Psoas muscle (tissue), 8 donors: ENCODE results near the gene CAP2. TPM values are rescaled to one million over a fixed set of nuclear protein-coding genes. Genes with fewer than 3 reads are reported as not detected.
A peak's percentile ranks its signal among the peaks of the same experiment; 100 is the strongest.

Experiments used
- ATAC-seq, 4 donors: fragments of 200-7000 bp; cut with Tn5 transposase; one replicate each; pipeline ENCODE4 v1.9.1; 2020; ENCODE audit warnings: moderate library complexity in 3 of 4, mild to moderate bottlenecking in 2 of 4
- DNase-seq, 2 donors: peaks; one replicate each; pipeline ENCODE4 v3.0.0-alpha.2; 2020
- H3K27ac ChIP-seq: fragments of 200-600 bp; one replicate; pipeline ENCODE4 v1.8.0; 2022
- H3K27me3 ChIP-seq, 3 donors: fragments of 200-600 bp in 1 of 3; one replicate each; pipeline versions ENCODE4 v1.6.1 to v1.8.0; 2013 to 2022; ENCODE audit warnings: low read length in 2 of 3, mild to moderate bottlenecking in 2 of 3, moderate library complexity in 1 of 3; ENCODE audit not compliant: insufficient read depth in 3 of 3
- H3K36me3 ChIP-seq, 2 donors: fragments of 200-600 bp in 1 of 2; one replicate each; pipeline versions ENCODE4 v1.6.1 to v1.8.0; 2013 to 2022; ENCODE audit warnings: low read depth in 1 of 2, mild to moderate bottlenecking in 1 of 2, moderate library complexity in 1 of 2; ENCODE audit not compliant: insufficient read depth in 1 of 2
- H3K4me1 ChIP-seq: fragments of 200-600 bp; one replicate; pipeline ENCODE4 v1.8.0; 2022
- H3K4me3 ChIP-seq: fragments of 200-600 bp; one replicate; pipeline ENCODE4 v1.8.0; 2022; ENCODE audit warnings: mild to moderate bottlenecking
- H3K9me3 ChIP-seq: fragments of 200-600 bp; one replicate; pipeline ENCODE4 v1.8.0; 2022
- CTCF ChIP-seq: fragments of 200-600 bp; IDR thresholded peaks from one replicate; pipeline ENCODE4 v1.8.0; 2022; ENCODE audit warnings: antibody characterized with exemption
- WGBS, 3 donors: extraction: QIAGEN DNeasy Blood & Tissue Kit; methylation state at CpG; one replicate each; pipeline versions ENCODE4 v1.1.6 to v1.1.7; 2013; 5-methylcytosine and 5-hydroxymethylcytosine counted together
- intact Hi-C, 2 donors: fragments of 100-400 bp; cut with DNase I; formaldehyde crosslinking; loops; one replicate each; pipeline versions ENCODE4 v1.11.0 to v1.14.2; 2022
- polyA plus RNA-seq, 3 donors: library from polyadenylated mRNA; stranded (reverse); fragments of 200-250 nt; gene quantifications; one replicate each; pipeline ENCODE4 v1.2.3, GENCODE V29; 2013
- total RNA-seq, 4 donors: library from RNA; stranded (reverse); fragmentation: NEBNext Ultra II Directional in 2 of 4; extraction: Animal tissue kit (Norgen Biotek cat#: 25700) in 2 of 4; gene quantifications; one replicate each; pipeline versions ENCODE4 v1.2.1 to v1.2.4, GENCODE V29; 2021 to 2023
- donor health status: healthy with polysubstance abuse.
- donor health status: DM: no; HTN: no; CAD: no; lungs with moderate emphysema.
- donor health status: Bipolar disorder and iron deficiency.
- donor health status: healthy.
- donor health status: DM: yes; HTN: yes; CAD: no.
- donor health status: DM: no; HTN: no; CAD: no.
- donor health status: DM: no; HTN: no; CAD: no.
- donor health status: DM: yes; HTN: yes; CAD: no.

CAP2 gene
- total and polyA plus RNA-seq, 7 donors = 176 to 452 (median 344) TPM

GRCh38 chr6:17492350-17492749, 99.0 kb downstream of the CAP2 start:
- peaks cover 0 to 12% of the 10 kb centered on the region in 2 donors for H3K36me3 ChIP-seq
- peak in 3 of 4 donors; percentile 20 to 43 (median 34) for ATAC-seq
- H3K27me3 ChIP-seq = no peaks in the 10 kb centered on the region
- H3K4me3 ChIP-seq = no peak overlapping the region
- DNase-seq = no peak
- peaks cover 47% of the 10 kb centered on the region for H3K4me1 ChIP-seq
- TF ChIP-seq CTCF = no peak
- no peaks in the 10 kb centered on the region for H3K9me3 ChIP-seq
- intact Hi-C loops = no loop called here
- 15 to 31% (median 22%) methylated on average over 6 of the region's 6 CpGs for WGBS, 3 donors
- H3K27ac ChIP-seq = peak overlapping the region; percentile 72

- Histone ChIP-seq H3K4me3 (no peak overlapping the region), H3K27ac (peak overlapping the region; percentile 72), H3K36me3 (peaks cover 0 to 9% of the 10 kb centered on the region in 2 donors), H3K4me1 (peaks cover 51% of the 10 kb centered on the region), H3K9me3 (no peaks in the 10 kb centered on the region), H3K27me3 (no peaks in the 10 kb centered on the region)
- no peak for TF ChIP-seq CTCF
- intact Hi-C loops = no loop called here
- WGBS, 3 donors = 76 to 87% (median 81%) methylated on average over 2 of the region's 2 CpGs
- ATAC-seq (peak; percentile 36 to 65 (median 58)), DNase-seq (no peak)
Observed at GRCh38 chr6:17493286-17493685, 99.9 kb downstream of the CAP2 start.

- ATAC-seq = no peak
- intact Hi-C loops = no loop called here
- TF ChIP-seq CTCF = no peak
- Histone ChIP-seq H3K27ac (peak overlapping the region; percentile 72), H3K27me3 (no peaks in the 10 kb centered on the region), H3K36me3 (peaks cover 0 to 4% of the 10 kb centered on the region in 2 donors), H3K9me3 (no peaks in the 10 kb centered on the region), H3K4me1 (peaks cover 51% of the 10 kb centered on the region), H3K4me3 (no peak overlapping the region)
- no peak for DNase-seq
- 70 to 87% (median 80%) methylated on average over 4 of the region's 4 CpGs for WGBS, 3 donors
Observed at GRCh38 chr6:17494177-17494576, 100.8 kb downstream of the CAP2 start.

GRCh38 chr6:17494919-17495318, 101.5 kb downstream of the CAP2 start:
- TF ChIP-seq CTCF = no peak
- intact Hi-C loops = no loop called here
- no peak overlapping the region for H3K4me3 ChIP-seq
- WGBS, 3 donors = 32 to 89% (median 33%) methylated on average over 2 of the region's 2 CpGs
- H3K27ac ChIP-seq = peak overlapping the region; percentile 72
- peaks cover 46% of the 10 kb centered on the region for H3K4me1 ChIP-seq
- no peaks in the 10 kb centered on the region for H3K27me3 ChIP-seq
- H3K9me3 ChIP-seq = no peaks in the 10 kb centered on the region
- H3K36me3 ChIP-seq = peaks cover 0 to 4% of the 10 kb centered on the region in 2 donors
- ATAC-seq (no peak), DNase-seq (no peak)

GRCh38 chr6:17497535-17498095, 104.2 kb downstream of the CAP2 start:
- H3K36me3 ChIP-seq = peaks cover 0 to 12% of the 10 kb centered on the region in 2 donors
- no peak for ATAC-seq
- H3K27ac ChIP-seq = peak overlapping the region; percentile 48
- intact Hi-C loops = no loop called here
- H3K4me3 ChIP-seq = no peak overlapping the region
- WGBS, 3 donors = 67 to 74% (median 74%) methylated on average over 4 of the region's 4 CpGs
- no peaks in the 10 kb centered on the region for H3K27me3 ChIP-seq
- no peaks in the 10 kb centered on the region for H3K9me3 ChIP-seq
- TF ChIP-seq CTCF = no peak
- H3K4me1 ChIP-seq = peaks cover 25% of the 10 kb centered on the region
- no peak for DNase-seq
